Stimulated activated CD8-positive, alpha-beta memory T cell treated with anti-CD3 and anti-CD28 coated beads, Interleukin-4, amount 100 ng/mL, for 1 hour (primary cell): Measurements from ENCODE around the gene VPS13D.
"Not testable (repeated sequence)": the region's sequence is repeated elsewhere in the genome, so short reads cannot be mapped to it uniquely, and the experiment has no call there.

Experiments
- DNase-seq, 2 donors: peaks; one replicate each; pipeline ENCODE4 v3.0.0-alpha.2; 2020; ENCODE audit warnings: low read depth in 2 of 2, low spot score in 1 of 2

VPS13D gene

GRCh38 chr1:12530462-12531178 is 300.8 kb downstream of the VPS13D start:
- no peak for DNase-seq

GRCh38 chr1:12531179-12531499 is 301.3 kb downstream of the VPS13D start:
- DNase-seq: no peak

- no peak for DNase-seq
Observed at GRCh38 chr1:12532405-12533315, 302.8 kb downstream of the VPS13D start.

GRCh38 chr1:12536023-12536639 is 306.3 kb downstream of the VPS13D start:
- DNase-seq: no peak

GRCh38 chr1:12537294-12537693 is 307.5 kb downstream of the VPS13D start:
- no peak for DNase-seq

GRCh38 chr1:12537906-12538461 is 308.2 kb downstream of the VPS13D start:
- no peak for DNase-seq

- DNase-seq: not testable (repeated sequence)
Observed at GRCh38 chr1:12538536-12538935, 308.7 kb downstream of the VPS13D start.

- no peak for DNase-seq
Observed at GRCh38 chr1:12539320-12539704, 309.5 kb downstream of the VPS13D start.

- no peak for DNase-seq
Observed at GRCh38 chr1:12539705-12540579, 310.1 kb downstream of the VPS13D start.

- no peak for DNase-seq
Observed at GRCh38 chr1:12540580-12541273, 310.9 kb downstream of the VPS13D start.

- DNase-seq: no peak
Observed at GRCh38 chr1:12541274-12542137, 311.7 kb downstream of the VPS13D start.

GRCh38 chr1:12542138-12542465 is 312.3 kb downstream of the VPS13D start:
- no peak for DNase-seq

- no peak for DNase-seq
Observed at GRCh38 chr1:12542616-12543592, 313.1 kb downstream of the VPS13D start.

GRCh38 chr1:12543740-12544154 is 313.9 kb downstream of the VPS13D start:
- no peak for DNase-seq

GRCh38 chr1:12544357-12544756 is 314.5 kb downstream of the VPS13D start:
- DNase-seq: no peak

- DNase-seq: no peak
Observed at GRCh38 chr1:12544992-12545391, 315.2 kb downstream of the VPS13D start.

GRCh38 chr1:12546771-12547585 is 317.1 kb downstream of the VPS13D start:
- no peak for DNase-seq
